Hepatocyte (in vitro differentiated cells): Measurements from ENCODE around the gene RETN.

Source experiments
- CTCF ChIP-seq: fragments of 200-600 bp; sonication (generic); IDR thresholded peaks from 2 replicates; pipeline ENCODE4 v1.5.1; 2016; ENCODE audit warnings: antibody characterized with exemption, mild to moderate bottlenecking; ENCODE audit not compliant: poor library complexity
- EZH2 ChIP-seq: fragments of 200-600 bp; sonication (generic); IDR thresholded peaks from 2 replicates; pipeline ENCODE4 v1.6.1; 2016; ENCODE audit warnings: antibody characterized with exemption, mild to moderate bottlenecking, borderline replicate concordance
- EZH2phosphoT487 ChIP-seq: fragments of 200-600 bp; sonication (generic); IDR thresholded peaks from one replicate; pipeline ENCODE4 v1.6.1; 2018; ENCODE audit warnings: antibody characterized with exemption, mild to moderate bottlenecking, low read depth, moderate library complexity; ENCODE audit not compliant: unreplicated experiment, severe bottlenecking

- no peak for TF ChIP-seq CTCF
- TF ChIP-seq EZH2 = no peak
- no peak for TF ChIP-seq EZH2phosphoT487
Measured at GRCh38 chr19:7627166-7627565, 41.7 kb upstream of the RETN start.
